GM18498 (cell line): ENCODE data around the gene ZNF544.
A peak's percentile ranks its signal among the peaks of the same experiment; 100 is the strongest.
"Not testable (repeated sequence)": the region's sequence is repeated elsewhere in the genome, so short reads cannot be mapped to it uniquely, and the experiment has no call there.

Experiments used
- ATAC-seq: cut with Tn5 transposase; IDR thresholded peaks from one replicate; pipeline ENCODE4 v1.9.1; 2021; ENCODE audit warnings: mild to moderate bottlenecking, moderate library complexity; ENCODE audit not compliant: unreplicated experiment

The ZNF544 gene

GRCh38 chr19:58252102-58252685 lies 23.5 kb downstream of the ZNF544 start:
- no peak for ATAC-seq

DNA sequence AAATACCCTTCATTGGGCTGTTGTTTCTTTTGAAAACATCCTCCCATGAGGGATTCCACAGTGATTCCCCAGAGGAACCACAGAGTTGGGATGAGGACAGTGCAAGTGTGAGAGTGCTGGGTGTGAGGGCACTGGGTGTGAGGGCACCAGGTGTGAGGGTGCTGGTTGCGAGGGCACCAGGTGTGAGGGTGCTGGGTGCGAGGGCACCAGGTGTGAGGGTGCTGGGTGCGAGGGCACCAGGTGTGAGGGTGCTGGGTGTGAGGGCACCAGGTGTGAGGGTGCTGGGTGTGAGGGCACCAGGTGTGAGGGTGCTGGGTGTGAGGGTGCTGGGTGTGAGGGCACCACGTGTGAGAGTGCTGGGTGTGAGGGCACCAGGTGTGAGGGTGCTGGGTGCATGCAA lies 29.5 kb downstream of the ZNF544 start:
- not testable (repeated sequence) for ATAC-seq

DNA sequence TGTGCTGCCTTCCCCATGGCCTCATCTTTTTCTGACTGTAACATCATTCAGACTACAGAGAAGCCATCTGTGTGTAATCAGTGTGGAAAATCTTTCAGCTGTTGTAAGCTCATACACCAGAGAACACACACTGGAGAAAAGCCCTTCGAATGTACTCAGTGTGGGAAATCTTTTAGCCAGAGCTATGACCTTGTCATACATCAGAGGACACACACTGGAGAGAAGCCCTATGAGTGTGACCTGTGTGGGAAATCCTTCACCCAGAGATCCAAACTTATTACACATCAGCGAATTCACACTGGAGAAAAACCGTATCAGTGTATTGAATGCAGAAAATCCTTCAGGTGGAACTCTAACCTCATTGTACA lies 32.9 kb downstream of the ZNF544 start:
- no peak for ATAC-seq

DNA sequence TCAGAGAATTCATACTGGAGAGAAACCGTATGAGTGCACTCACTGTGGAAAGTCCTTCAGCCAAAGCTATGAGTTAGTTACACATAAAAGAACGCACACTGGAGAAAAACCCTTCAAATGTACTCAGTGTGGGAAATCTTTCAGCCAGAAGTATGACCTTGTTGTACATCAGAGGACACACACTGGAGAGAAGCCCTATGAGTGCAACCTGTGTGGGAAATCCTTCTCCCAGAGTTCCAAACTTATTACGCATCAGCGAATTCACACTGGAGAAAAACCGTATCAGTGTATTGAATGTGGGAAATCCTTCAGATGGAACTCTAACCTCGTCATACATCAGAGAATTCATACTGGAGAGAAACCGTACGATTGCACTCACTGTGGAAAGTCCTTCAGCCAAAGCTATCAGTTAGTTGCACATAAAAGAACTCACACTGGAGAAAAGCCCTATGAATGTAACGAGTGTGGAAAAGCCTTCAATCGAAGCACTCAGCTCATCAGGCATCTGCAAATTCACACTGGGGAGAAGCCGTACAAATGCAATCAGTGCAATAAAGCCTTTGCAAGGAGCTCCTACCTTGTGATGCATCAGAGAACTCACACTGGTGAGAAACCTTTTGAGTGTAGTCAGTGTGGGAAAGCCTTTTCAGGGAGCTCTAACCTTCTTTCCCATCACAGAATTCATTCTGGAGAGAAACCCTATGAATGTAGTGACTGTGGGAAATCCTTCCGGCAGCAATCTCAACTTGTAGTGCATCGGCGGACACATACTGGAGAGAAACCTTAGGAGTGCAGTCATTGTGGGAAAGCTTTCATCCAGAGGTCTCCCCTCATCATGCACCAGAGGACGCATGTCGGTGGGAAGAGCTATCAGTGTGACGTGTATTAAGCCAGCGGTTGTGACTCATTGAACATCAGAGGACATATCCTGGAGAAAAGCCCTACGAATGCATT lies 33.5 kb downstream of the ZNF544 start:
- ATAC-seq = no peak

DNA sequence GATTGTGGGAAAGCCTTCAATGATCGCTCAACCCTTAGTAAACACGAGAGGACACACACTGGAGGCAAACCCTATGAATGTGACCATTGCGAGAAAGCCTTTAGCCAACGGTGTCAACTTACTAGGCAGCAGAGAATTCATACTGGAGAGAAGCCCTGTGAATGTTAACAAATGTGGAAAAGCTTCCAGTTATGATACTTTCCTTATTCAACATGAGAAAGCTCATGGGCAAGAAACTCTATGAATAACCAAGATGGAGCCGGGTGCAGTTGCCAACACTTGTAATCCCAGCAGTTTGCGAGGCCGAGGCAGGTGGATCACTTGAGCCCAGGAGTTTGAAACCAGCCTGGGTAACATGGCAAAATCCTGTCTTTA lies 34.2 kb downstream of the ZNF544 start:
- no peak for ATAC-seq

DNA sequence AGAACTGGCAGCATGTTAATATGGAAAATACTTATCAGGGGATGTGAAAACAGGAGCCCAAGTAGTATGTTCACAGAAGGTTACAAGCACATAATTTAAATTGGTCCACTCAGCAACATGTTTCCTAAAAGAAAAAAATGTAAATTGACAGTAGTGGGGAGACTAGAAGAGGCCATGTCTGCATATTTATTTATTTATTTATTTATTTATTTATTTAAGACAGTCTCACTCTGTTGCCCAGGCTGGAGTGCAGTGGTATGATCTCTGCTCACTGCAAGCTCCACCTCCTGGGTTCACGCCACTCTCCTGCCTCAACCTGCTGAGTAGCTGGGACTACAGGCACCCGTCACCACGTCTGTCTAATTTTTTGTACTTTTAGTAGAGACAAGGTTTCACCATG lies 36.4 kb downstream of the ZNF544 start:
- ATAC-seq = no peak

DNA sequence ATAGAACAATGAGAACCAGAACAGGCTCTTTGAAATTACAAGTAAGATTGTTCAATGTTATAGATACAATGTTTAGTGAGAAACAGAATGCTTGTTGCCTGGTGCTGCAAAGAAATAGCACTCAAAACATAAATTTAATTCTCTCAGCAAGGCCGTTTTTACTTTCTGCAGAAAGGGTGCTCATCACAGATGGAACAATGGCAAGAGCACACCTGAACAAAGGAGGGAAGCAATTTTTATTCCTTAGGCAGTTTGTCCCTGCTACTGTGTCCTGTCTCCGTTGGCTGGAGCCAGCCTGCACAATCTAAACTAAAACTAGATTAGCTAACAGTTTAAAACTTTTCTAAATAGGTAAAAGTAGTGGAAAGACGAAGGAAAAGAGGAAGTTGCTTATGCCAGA lies 39.6 kb downstream of the ZNF544 start:
- ATAC-seq = no peak

- no peak for ATAC-seq
These were observed 46.1 kb downstream of the ZNF544 start for GRCh38 chr19:58274771-58275201.

DNA sequence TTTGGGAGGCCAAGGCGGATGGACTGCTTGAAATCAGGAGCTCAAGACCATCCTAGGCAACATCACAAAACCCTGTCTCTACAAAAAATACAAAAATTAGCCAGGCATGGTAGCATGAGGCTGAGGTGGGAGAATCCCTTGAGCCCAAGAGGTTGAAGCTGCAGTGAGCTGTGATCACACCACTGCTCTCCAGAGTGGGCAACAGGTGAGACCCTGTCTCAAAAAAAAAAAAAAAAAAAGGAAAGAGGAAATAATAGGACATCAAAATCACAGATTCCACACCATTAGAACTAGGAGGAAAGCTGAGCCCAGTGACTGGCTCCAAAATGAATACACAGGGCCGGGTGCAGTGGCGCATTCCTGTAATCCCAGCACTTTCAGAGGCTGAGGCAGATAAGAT lies 46.9 kb downstream of the ZNF544 start:
- ATAC-seq = no peak

GRCh38 chr19:58277197-58277596 lies 48.5 kb downstream of the ZNF544 start:
- ATAC-seq = no peak

GRCh38 chr19:58277748-58278540 lies 49.2 kb downstream of the ZNF544 start:
- no peak for ATAC-seq

- peak; percentile 97 for ATAC-seq
These were observed 49.9 kb downstream of the ZNF544 start, which contains the start of gene ZNF8 for GRCh38 chr19:58278541-58279041. TSS of gene ZNF8 (plus strand) at chr19:58278955. CDS start at chr19:58279082, 127 bp downstream.

DNA sequence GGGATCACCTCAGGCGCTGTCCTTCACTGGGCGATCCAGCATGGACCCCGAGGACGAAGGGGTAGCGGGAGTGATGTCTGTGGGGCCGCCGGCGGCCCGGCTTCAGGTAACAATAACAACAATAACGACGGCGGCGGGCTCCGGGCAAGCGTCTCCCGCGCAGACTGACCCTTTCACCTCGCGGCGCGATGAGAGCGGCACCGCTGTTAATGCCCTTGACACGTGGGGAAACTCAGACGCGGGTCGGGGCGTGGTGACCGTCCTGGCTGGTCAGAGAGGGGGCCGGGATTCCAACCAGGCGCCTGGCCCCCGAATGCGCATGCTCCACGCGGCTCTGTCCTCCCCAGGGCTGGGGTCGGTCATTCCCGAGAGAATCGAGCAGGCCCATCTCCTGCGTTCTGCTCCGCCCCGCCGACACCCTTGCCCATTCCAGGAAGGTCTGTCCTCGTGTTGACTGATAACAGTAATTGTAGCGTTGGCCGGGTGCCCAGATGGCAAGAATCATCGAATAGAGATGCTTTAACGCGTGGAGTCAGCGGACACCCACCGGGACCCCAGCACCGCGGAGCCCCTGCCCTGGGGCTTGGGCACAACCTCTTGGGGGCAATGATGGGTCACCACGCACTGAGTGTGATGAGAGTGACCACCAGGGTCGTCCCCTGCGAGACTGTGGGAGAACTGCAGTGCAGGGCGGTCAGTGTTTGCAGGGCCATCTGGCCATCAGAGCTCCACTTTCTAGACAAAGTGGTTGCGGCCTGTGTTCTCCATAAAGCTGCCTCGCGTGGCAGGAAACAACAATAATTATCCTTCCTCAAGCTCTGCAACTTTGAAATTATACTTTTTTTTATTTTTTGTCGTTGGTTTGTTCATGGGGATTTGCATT lies 50.6 kb downstream of the ZNF544 start:
- peak; percentile 25 for ATAC-seq

DNA sequence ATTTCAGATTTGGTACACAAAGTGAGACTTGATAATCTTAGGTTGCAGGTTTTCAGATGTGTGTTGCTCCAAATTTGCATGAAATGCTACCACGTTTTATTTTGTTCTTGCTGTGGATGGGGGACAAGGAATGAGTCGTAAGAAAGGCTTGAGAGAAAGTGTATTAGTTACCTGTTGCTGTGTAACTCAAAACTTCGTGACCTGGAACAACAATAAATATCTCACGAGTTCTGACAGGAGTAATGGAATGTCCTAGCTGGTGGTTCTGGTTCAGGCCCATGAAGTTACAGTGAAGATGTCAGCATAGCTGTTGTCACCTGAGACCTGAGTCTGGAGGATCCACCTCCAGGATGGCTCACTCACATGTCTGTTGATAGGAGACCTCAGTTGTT lies 51.2 kb downstream of the ZNF544 start:
- ATAC-seq = no peak

- no peak for ATAC-seq
These were observed 55.5 kb downstream of the ZNF544 start for GRCh38 chr19:58284199-58284598.

DNA sequence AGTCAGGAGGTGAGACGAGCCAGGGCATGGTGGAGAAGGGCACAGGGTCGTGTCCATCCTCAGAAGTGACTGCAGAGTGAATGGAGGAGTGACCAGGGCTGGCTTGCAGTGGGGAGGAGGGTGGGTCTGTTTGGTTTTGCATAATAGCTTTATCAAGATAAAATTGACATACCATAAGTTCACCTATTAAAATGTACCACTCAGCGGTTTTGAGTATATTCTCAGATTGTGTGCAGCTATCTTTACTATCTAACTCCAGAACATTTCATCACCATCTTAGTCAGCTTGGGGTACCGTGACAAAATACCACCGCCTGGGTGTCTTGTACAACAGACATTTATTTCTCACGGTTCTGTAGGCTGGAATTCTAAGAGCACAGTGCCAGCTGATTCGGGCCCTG lies 63.2 kb downstream of the ZNF544 start:
- no peak for ATAC-seq

GRCh38 chr19:58294743-58295374 lies 66.1 kb downstream of the ZNF544 start:
- no peak for ATAC-seq

- ATAC-seq = no peak
These were observed 67.4 kb downstream of the ZNF544 start for GRCh38 chr19:58296104-58296503.

- ATAC-seq = no peak
These were observed 71.9 kb downstream of the ZNF544 start for GRCh38 chr19:58300620-58301019.

GRCh38 chr19:58304255-58304654 lies 75.5 kb downstream of the ZNF544 start:
- ATAC-seq = no peak
